Activated T-helper 2 cell treated with anti-CD3 and anti-CD28 coated beads, Interferon-gamma antibody, Interleukin-2, Interleukin-4, amounts not matched to agents 10 μg/mL and 5 μg/mL and 100 μg/mL, durations not matched to agents 14 hours and 24 hours and 36 hours (primary cell): ENCODE results near the gene HMCN2. TPM values are rescaled to one million over a fixed set of nuclear protein-coding genes. Genes with fewer than 3 reads are reported as not detected.
"Not testable (repeated sequence)": the region's sequence is repeated elsewhere in the genome, so short reads cannot be mapped to it uniquely, and the experiment has no call there.

Experiments
- DNase-seq: peaks from one replicate; pipeline ENCODE4 v3.0.0; 2021; ENCODE audit warnings: low spot score
- H3K27ac Mint-ChIP-seq: one replicate; pipeline ENCODE4 v1.8.0; 2021; ENCODE audit warnings: mixed read lengths
- H3K27me3 Mint-ChIP-seq: one replicate; pipeline ENCODE4 v1.8.0; 2021; ENCODE audit warnings: low read depth, mixed read lengths
- H3K36me3 Mint-ChIP-seq: one replicate; pipeline ENCODE4 v1.8.0; 2021; ENCODE audit warnings: low read depth, mixed read lengths
- H3K4me1 Mint-ChIP-seq: one replicate; pipeline ENCODE4 v1.8.0; 2021; ENCODE audit warnings: low read depth, mixed read lengths
- H3K4me3 Mint-ChIP-seq: one replicate; pipeline ENCODE4 v1.8.0; 2021; ENCODE audit warnings: low read depth, mild to moderate bottlenecking, moderate library complexity, mixed read lengths
- H3K9me3 Mint-ChIP-seq: one replicate; pipeline ENCODE4 v1.8.0; 2021; ENCODE audit warnings: mixed read lengths
- intact Hi-C: fragments of 100-400 bp; cut with micrococcal nuclease; formaldehyde crosslinking; loops from one replicate; pipeline ENCODE4 v1.15.1; 2023
- total RNA-seq: library from RNA; stranded (reverse); gene quantifications from 2 replicates; pipeline ENCODE4 v1.2.3, GENCODE V29; 2022

Gene HMCN2
- total RNA-seq, 1 donor from 2014 or later, result not detected

GRCh38 chr9:130276955-130277354 lies 11.4 kb downstream of the HMCN2 start:
- peaks cover 8% of the 10 kb centered on the region for H3K27me3 Mint-ChIP-seq
- DNase-seq, result no peak
- H3K36me3 Mint-ChIP-seq, result no peaks in the 10 kb centered on the region
- H3K4me1 Mint-ChIP-seq, result no peaks in the 10 kb centered on the region
- H3K4me3 Mint-ChIP-seq, result no peak overlapping the region
- intact Hi-C loops, result no loop called here
- no peaks in the 10 kb centered on the region for H3K9me3 Mint-ChIP-seq
- H3K27ac Mint-ChIP-seq, result no peak overlapping the region

- H3K4me3 Mint-ChIP-seq, H3K36me3 Mint-ChIP-seq, intact Hi-C loops, DNase-seq, H3K27me3 Mint-ChIP-seq, H3K9me3 Mint-ChIP-seq, H3K4me1 Mint-ChIP-seq, H3K27ac Mint-ChIP-seq: not testable (repeated sequence)
Observed at GRCh38 chr9:130277525-130277924, 12.0 kb downstream of the HMCN2 start.

GRCh38 chr9:130283539-130284248 lies 18.1 kb downstream of the HMCN2 start:
- H3K4me3 Mint-ChIP-seq, result no peak overlapping the region
- no peaks in the 10 kb centered on the region for H3K4me1 Mint-ChIP-seq
- H3K36me3 Mint-ChIP-seq, result no peaks in the 10 kb centered on the region
- no peak for DNase-seq
- H3K27me3 Mint-ChIP-seq, result no peaks in the 10 kb centered on the region
- intact Hi-C loops, result no loop called here
- H3K27ac Mint-ChIP-seq, result no peak overlapping the region
- H3K9me3 Mint-ChIP-seq, result no peaks in the 10 kb centered on the region

- H3K4me3 Mint-ChIP-seq, result no peak overlapping the region
- no peaks in the 10 kb centered on the region for H3K27me3 Mint-ChIP-seq
- no peaks in the 10 kb centered on the region for H3K4me1 Mint-ChIP-seq
- H3K27ac Mint-ChIP-seq, result no peak overlapping the region
- H3K36me3 Mint-ChIP-seq, result no peaks in the 10 kb centered on the region
- intact Hi-C loops, result no loop called here
- no peaks in the 10 kb centered on the region for H3K9me3 Mint-ChIP-seq
- no peak for DNase-seq
Observed at GRCh38 chr9:130284249-130284625, 18.7 kb downstream of the HMCN2 start.

- Mint-ChIP-seq H3K36me3 (no peaks in the 10 kb centered on the region), H3K9me3 (no peaks in the 10 kb centered on the region), H3K27ac (no peak overlapping the region), H3K4me3 (no peak overlapping the region), H3K27me3 (no peaks in the 10 kb centered on the region), H3K4me1 (no peaks in the 10 kb centered on the region)
- intact Hi-C loops, result no loop called here
- no peak for DNase-seq
Observed at GRCh38 chr9:130284690-130285089, 19.1 kb downstream of the HMCN2 start.

GRCh38 chr9:130285271-130285670 lies 19.7 kb downstream of the HMCN2 start:
- intact Hi-C loops, result no loop called here
- H3K4me3 Mint-ChIP-seq, result no peak overlapping the region
- no peaks in the 10 kb centered on the region for H3K4me1 Mint-ChIP-seq
- H3K27me3 Mint-ChIP-seq, result no peaks in the 10 kb centered on the region
- H3K27ac Mint-ChIP-seq, result no peak overlapping the region
- H3K36me3 Mint-ChIP-seq, result no peaks in the 10 kb centered on the region
- no peaks in the 10 kb centered on the region for H3K9me3 Mint-ChIP-seq
- no peak for DNase-seq

GRCh38 chr9:130286072-130286770 lies 20.7 kb downstream of the HMCN2 start:
- H3K27me3 Mint-ChIP-seq, result no peaks in the 10 kb centered on the region
- DNase-seq, result no peak
- no peak overlapping the region for H3K4me3 Mint-ChIP-seq
- H3K4me1 Mint-ChIP-seq, result no peaks in the 10 kb centered on the region
- intact Hi-C loops, result no loop called here
- no peak overlapping the region for H3K27ac Mint-ChIP-seq
- H3K9me3 Mint-ChIP-seq, result no peaks in the 10 kb centered on the region
- no peaks in the 10 kb centered on the region for H3K36me3 Mint-ChIP-seq

GRCh38 chr9:130286781-130287428 lies 21.3 kb downstream of the HMCN2 start:
- H3K27ac Mint-ChIP-seq, result no peak overlapping the region
- H3K9me3 Mint-ChIP-seq, result no peaks in the 10 kb centered on the region
- no peak for DNase-seq
- no peaks in the 10 kb centered on the region for H3K36me3 Mint-ChIP-seq
- intact Hi-C loops, result no loop called here
- H3K4me1 Mint-ChIP-seq, result no peaks in the 10 kb centered on the region
- no peaks in the 10 kb centered on the region for H3K27me3 Mint-ChIP-seq
- no peak overlapping the region for H3K4me3 Mint-ChIP-seq

- no peak for DNase-seq
- no peaks in the 10 kb centered on the region for H3K4me1 Mint-ChIP-seq
- no peak overlapping the region for H3K27ac Mint-ChIP-seq
- no peaks in the 10 kb centered on the region for H3K27me3 Mint-ChIP-seq
- no peaks in the 10 kb centered on the region for H3K9me3 Mint-ChIP-seq
- H3K4me3 Mint-ChIP-seq, result no peak overlapping the region
- intact Hi-C loops, result no loop called here
- H3K36me3 Mint-ChIP-seq, result no peaks in the 10 kb centered on the region
Observed at GRCh38 chr9:130287736-130288135, 22.2 kb downstream of the HMCN2 start.

- Mint-ChIP-seq H3K27me3 (no peaks in the 10 kb centered on the region), H3K27ac (no peak overlapping the region), H3K4me3 (no peak overlapping the region), H3K9me3 (no peaks in the 10 kb centered on the region), H3K4me1 (no peaks in the 10 kb centered on the region), H3K36me3 (no peaks in the 10 kb centered on the region)
- intact Hi-C loops, result no loop called here
- no peak for DNase-seq
Observed at GRCh38 chr9:130288393-130288792, 22.8 kb downstream of the HMCN2 start.

GRCh38 chr9:130288926-130289690 lies 23.5 kb downstream of the HMCN2 start:
- no peaks in the 10 kb centered on the region for H3K27me3 Mint-ChIP-seq
- no peaks in the 10 kb centered on the region for H3K9me3 Mint-ChIP-seq

GRCh38 chr9:130289711-130290241 lies 24.2 kb downstream of the HMCN2 start:
- Mint-ChIP-seq H3K36me3 (no peaks in the 10 kb centered on the region), H3K4me1 (no peaks in the 10 kb centered on the region), H3K9me3 (no peaks in the 10 kb centered on the region), H3K27ac (no peak overlapping the region), H3K4me3 (no peak overlapping the region), H3K27me3 (no peaks in the 10 kb centered on the region)
- intact Hi-C loops, result no loop called here
- no peak for DNase-seq

More at GRCh38 chr9:130288926-130289690, 23.5 kb downstream of the HMCN2 start:
- DNase-seq, result no peak
- no peaks in the 10 kb centered on the region for H3K4me1 Mint-ChIP-seq
- no peak overlapping the region for H3K4me3 Mint-ChIP-seq
- no peaks in the 10 kb centered on the region for H3K36me3 Mint-ChIP-seq
- intact Hi-C loops, result no loop called here
- H3K27ac Mint-ChIP-seq, result no peak overlapping the region
